GM12801 (cell line): Measurements from ENCODE around the gene ZNF692.

Experiments used
- CTCF ChIP-seq: IDR thresholded peaks from one replicate; pipeline ENCODE4 v1.5.1; 2011; ENCODE audit warnings: control low read depth; ENCODE audit not compliant: insufficient read length; ENCODE audit errors: extremely low read depth

Gene ZNF692

GRCh38 chr1:248824701-248825100, 34.2 kb downstream of the ZNF692 start:
- no peak for TF ChIP-seq CTCF

GRCh38 chr1:248824301-248824700, 34.6 kb downstream of the ZNF692 start:
- no peak for TF ChIP-seq CTCF

- TF ChIP-seq CTCF, result no peak
Observed at GRCh38 chr1:248823517-248824001, 35.3 kb downstream of the ZNF692 start.

GRCh38 chr1:248822148-248823032, 36.5 kb downstream of the ZNF692 start:
- TF ChIP-seq CTCF, result no peak

- no peak for TF ChIP-seq CTCF
Observed at GRCh38 chr1:248821641-248822040, 37.2 kb downstream of the ZNF692 start.

GRCh38 chr1:248821101-248821500, 37.8 kb downstream of the ZNF692 start:
- no peak for TF ChIP-seq CTCF

GRCh38 chr1:248820041-248820585, 38.8 kb downstream of the ZNF692 start:
- TF ChIP-seq CTCF, result no peak
